NCI-H446 treated with DMSO at 0.1 percent for 48 hours (cell line): ENCODE data around the gene MSH3.
"Not testable (repeated sequence)": the region's sequence is repeated elsewhere in the genome, so short reads cannot be mapped to it uniquely, and the experiment has no call there.

Source experiments
- DNase-seq: peaks from one replicate; lab custom pipeline; 2025; lab: John Stamatoyannopoulos, UW

Gene MSH3

DNA sequence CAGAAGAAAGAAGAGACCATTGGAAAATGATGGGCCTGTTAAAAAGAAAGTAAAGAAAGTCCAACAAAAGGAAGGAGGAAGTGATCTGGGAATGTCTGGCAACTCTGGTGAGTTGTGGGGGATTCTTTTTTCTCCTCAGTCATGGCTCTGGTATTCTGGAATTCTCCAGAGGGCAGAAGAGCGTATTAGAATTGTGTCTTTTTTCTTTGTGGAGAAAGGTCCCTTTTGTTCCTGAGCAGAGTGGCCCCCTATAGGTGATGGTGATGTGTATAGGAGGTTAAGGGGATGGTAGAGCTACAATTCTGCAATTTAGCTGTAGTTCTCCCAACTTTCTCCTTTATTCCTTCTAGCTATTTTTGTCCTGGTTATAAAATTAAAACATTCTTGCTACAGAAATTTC is 2.0 kb downstream of the MSH3 start:
- no peak for DNase-seq

GRCh38 chr5:80659106-80659505 is 4.7 kb downstream of the MSH3 start:
- no peak for DNase-seq

- DNase-seq, result not testable (repeated sequence)
Observed at GRCh38 chr5:80660661-80661060, 6.2 kb downstream of the MSH3 start.

- no peak for DNase-seq
Observed at GRCh38 chr5:80662108-80662507, 7.7 kb downstream of the MSH3 start.

DNA sequence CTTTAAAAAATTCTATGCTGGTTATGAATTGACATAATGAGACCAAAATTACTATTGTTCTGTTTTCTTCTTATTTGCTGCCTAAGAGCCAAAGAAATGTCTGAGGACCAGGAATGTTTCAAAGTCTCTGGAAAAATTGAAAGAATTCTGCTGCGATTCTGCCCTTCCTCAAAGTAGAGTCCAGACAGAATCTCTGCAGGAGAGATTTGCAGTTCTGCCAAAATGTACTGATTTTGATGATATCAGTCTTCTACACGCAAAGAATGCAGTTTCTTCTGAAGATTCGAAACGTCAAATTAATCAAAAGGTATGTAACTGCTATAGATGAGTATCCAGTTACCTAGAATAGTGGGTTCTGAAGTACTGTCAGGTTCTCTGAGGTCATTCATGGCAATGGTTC is 10.6 kb downstream of the MSH3 start:
- DNase-seq, result no peak

- no peak for DNase-seq
Observed at GRCh38 chr5:80667384-80667783, 12.9 kb downstream of the MSH3 start.

DNA sequence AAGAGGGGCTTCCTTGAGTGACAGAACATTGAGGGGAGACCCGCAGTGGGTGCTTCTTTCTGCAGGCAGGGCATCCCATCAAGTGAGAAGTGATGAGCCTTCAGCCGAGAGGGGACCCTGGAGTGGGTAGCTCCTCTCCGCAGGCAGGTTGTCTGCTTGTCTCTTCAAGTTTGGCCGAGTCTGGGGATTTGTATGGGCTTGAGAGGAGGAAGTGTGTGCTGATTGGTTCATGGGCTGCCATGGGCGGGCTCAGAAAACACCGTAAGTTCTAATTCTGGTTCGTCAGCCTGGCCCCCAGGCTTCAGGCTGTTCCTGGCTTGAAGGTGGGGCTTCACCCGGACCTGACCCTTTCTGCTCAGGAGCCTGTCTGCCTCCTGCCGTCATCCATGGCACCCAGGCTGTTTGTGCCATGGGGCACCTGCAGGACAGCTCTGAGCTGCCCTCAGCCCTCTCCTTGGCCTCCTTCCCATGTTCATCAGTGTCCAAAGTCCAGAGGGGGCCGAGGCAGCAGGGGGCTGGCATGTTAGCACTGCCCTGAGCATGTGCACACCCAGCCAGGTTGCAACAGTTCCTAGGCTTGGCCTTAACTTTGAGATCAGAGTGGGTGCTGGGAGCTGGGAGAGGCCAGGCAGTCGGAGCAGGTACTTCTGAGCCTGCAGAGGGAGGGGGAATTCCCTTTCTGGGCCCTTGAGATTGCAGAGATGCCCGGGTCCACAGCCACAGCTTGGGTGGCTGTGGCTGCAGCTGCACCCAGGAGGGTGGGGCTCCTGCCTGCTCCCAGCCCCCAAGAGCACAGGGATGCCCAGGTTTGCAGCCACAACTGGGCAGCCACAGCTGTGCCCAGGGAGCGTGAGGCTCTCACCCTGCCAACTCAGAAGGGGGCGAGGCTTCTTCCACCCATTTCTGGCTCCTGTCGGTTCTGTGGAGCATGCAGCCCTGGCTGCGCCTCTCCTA is 13.8 kb downstream of the MSH3 start:
- DNase-seq, result no peak

DNA sequence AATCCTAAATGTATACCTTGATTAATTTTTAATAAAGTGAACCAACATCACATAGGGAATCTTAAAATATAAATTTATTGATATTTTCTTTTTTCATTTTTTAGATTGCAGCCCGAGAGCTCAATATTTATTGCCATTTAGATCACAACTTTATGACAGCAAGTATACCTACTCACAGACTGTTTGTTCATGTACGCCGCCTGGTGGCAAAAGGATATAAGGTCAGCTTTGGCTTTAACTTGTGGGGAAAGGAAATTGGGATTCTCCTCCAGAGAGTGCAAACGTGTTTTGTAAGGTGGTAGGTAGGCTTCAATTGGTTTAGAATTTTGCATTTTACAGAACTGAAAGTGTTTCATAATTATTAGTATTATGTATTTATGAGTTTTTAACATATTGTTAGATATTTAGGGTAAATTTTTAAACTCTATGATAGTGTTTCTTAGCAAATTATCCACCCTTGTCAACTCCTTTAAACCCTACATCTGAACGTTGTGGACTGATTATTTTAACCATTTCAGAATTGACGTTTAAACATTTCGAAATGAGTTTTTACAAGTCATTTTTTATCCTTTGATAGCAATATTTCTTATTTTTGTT is 17.8 kb downstream of the MSH3 start:
- no peak for DNase-seq

- DNase-seq, result no peak
Observed at GRCh38 chr5:80676706-80677105, 22.3 kb downstream of the MSH3 start.

DNA sequence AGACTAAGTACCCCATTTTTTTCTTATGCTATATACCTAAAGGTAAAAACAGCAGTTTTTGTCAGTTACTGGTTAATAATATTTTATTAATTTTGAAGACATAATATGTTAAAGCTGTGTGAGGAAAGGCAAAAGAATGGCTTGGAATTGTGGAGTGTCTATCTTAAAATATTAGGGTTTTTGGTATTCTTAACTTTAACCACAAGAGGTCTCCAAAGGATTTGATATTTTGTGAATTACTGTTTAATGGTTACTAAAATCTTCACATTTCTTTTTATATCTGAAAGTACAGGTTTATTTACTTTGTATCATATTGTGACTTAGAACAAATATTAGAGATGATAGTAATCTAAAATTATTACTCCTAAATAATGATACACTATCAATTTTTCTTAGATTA is 32.3 kb downstream of the MSH3 start:
- no peak for DNase-seq

- no peak for DNase-seq
Observed at GRCh38 chr5:80688648-80689420, 34.4 kb downstream of the MSH3 start.

- DNase-seq, result no peak
Observed at GRCh38 chr5:80689627-80690026, 35.2 kb downstream of the MSH3 start.

DNA sequence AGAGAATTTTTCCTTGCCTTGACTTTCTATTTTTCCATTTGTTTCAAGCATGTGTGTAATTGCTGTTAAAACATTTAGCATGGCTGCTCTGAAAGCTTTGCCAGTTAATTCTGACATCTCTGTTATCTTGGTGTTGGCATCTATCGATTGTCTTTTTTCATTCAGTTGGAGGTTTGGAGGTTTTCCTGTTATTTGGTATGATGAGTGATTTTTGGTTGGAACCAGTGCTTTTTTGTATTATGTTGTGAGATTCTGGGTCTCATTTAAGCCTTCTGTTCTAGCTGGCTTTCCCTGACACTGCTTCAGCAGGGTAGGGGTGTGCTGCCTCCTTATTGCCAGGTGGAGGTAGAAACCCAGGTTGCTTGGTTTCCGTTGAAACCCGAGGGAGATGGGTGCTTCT is 41.2 kb downstream of the MSH3 start:
- no peak for DNase-seq

DNA sequence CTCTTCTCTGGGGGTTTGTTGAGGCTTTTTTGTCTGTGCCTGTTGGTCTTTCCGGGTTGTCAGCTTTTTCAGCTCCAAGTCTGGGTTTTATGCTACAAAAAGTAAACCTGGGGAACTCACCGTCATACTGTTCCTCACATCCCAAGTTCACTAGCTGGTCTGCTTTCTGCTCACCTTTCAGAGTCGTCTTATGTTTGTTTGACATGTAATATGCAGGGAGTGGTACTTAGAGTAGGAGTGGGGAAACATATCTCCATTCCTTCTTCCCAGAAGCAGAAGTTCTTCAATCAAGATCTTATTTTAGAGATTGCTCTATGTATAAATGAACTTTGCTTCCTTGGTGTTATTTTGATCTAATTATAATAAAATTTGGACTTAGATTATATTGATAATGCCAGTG is 42.0 kb downstream of the MSH3 start:
- no peak for DNase-seq

- no peak for DNase-seq
Observed at GRCh38 chr5:80697100-80697499, 42.6 kb downstream of the MSH3 start.

GRCh38 chr5:80698369-80698768 is 43.9 kb downstream of the MSH3 start:
- DNase-seq, result no peak

DNA sequence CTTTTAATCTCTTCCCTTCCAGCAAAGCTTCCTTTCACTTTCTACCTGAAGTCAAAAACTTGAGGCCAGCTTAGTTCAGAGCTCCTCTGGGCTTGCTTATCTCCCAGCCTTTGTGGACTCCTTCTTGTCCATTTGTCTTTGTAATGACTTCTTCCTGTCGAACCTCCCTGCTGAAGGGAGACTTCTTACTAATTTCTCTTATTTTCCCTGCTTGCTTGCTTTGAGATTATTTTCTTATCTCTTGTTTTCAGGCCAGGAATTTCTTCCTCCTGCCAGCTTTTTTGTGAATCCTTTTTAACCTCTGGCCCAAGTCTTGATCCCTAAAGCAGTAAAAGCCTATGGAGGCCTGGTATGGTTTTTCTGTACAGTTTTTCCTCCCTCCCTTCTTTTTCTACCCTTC is 47.1 kb downstream of the MSH3 start:
- DNase-seq, result no peak

DNA sequence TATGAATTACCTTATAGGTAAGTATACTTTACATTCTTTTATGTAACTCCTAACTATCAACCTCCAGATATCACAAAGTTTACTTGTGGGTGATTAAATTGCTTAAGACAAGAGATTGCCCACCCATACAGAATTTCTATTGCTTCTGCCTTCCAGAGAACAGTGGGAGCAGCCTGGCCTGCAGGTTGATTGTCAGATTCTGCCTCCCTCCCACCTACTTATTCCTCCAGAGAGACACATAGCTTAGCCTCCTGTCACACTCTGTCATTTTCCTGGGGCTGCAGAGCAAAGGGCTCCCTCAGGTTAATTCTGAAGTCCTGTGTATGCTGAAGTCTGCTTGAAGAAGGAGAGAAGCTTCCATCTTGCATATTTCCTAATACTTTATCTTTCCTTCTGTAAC is 48.8 kb downstream of the MSH3 start:
- no peak for DNase-seq

GRCh38 chr5:80703747-80704146 is 49.3 kb downstream of the MSH3 start:
- DNase-seq, result no peak

DNA sequence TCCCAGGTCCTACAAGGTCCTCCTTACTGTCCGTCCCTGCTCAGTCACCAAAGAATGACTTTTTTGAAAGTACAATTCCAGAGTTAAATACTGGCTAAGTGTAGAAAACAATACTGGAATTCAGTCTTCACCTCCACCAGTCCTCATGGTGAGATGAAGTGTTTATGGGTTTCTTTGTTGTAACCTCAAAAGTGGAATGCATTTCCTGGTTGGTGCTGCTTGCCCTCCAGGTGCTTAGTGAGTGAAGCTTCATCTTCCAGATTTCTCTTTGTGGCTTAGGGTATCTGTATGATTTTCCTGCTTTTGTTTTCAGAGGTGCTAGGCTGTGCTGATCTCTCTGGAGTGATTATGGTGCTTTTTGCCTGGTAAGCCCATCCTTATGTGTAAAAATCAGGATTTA is 49.8 kb downstream of the MSH3 start:
- no peak for DNase-seq

DNA sequence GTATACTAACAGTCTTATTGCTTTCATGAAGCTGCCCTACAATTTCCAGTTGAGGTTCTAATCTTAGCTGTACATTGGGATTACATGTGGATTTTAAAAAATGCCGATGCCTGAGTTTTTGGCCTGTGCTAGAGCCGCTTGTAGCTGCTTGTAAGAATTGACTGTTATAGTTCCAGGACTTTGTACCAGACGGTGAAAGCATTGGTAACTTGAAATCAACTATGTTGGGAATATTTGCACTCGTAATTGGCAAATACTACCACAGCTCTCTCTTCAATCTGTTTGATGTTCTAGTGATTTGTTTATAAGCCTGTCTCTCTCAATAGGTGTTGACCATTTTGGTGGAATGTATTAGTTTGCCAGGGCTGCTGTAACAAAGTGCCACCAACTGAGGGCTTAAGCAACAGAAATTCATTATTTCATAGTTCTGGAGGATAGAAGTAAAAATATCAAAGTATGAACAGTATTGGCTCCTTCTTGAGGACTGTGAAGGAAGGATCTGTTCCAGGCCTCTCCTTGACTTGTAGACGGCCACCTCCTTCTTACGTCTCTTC is 50.8 kb downstream of the MSH3 start:
- DNase-seq, result no peak

DNA sequence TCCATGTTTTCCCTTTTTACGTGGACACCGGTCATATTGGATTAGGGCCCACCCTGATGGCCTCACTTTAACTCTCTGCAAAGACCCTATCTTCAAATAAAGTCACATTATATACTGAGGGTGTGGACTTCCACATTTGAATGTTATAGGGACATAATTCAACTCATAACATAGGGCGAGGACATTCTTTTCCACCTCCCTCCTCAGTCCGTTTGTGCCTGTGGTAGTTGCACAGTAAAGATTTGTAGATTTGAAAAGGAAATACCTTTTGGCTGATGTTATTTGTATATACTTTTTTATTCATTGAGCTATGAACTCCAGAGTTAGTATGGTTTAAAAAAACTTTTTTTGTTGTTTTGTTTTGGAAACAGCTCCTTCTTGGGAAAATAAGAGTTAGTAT is 51.3 kb downstream of the MSH3 start:
- DNase-seq, result no peak
